PC-3 (cell line): ENCODE data around the gene RBBP8NL.

ENCODE experiments used
- EZH2 ChIP-seq: fragments of 300-600 bp; sonication (generic); IDR thresholded peaks from one replicate; pipeline ENCODE4 v1.6.1; 2017; ENCODE audit warnings: antibody characterized with exemption, mild to moderate bottlenecking, low read length; ENCODE audit not compliant: unreplicated experiment
- EZH2phosphoT487 ChIP-seq: fragments of 300-600 bp; sonication (generic); IDR thresholded peaks from 2 replicates; pipeline ENCODE4 v1.6.1; 2018; ENCODE audit warnings: mild to moderate bottlenecking, antibody characterized with exemption, low read length, borderline replicate concordance
- TF ChIP-seq, protein P1 (sequence below): fragments of 300-600 bp; sonication (generic); conservative IDR thresholded peaks from 2 replicates; pipeline ENCODE4 v1.5.1; 2017; ENCODE audit warnings: antibody characterized with exemption, low read depth, mild to moderate bottlenecking, low read length

DNA sequence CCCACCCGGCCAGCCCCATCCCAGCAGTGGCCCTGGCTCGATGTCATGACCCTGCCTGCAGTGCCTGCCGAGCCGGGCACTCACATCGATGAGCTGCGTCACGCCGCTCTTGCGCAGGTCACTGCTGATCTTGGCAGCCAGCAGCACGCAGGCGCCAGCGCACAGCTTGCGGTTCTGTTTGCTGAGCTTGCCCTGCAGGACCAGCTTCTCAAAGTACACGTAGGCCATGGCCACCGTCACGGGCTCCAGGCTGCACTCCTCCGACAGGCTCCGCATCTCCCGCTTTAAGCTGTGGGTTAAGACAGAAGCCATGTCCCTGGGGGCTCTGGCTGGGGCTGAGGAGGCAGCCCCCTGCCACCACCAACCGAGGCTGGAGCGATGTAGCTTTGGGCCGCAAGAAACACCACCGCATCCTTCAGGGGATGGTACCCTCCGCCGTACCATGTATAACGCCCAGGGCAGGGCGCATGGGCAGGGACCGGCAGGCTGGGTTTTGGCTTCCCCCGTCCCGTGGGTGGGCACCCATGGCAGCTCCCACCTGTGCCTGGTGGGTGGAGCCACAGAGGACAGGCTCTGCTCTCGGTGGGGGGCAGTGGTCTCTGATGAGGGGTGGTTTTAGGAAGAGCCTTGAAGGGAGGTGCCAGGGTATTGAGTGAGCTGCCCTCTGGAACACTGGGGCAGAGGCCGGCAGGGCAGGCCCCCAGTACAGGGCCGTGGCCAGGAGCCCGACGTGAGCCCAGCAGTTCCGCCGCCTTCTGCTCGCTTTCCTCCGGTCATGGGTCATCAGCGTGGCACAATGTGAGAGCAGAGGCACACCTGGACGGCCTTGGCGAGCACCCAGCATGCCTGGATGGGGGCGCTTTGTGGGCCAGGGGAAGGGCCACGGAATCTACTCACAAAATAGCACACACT lies 35.9 kb downstream of the RBBP8NL start:
- TF ChIP-seq, protein P1, sequence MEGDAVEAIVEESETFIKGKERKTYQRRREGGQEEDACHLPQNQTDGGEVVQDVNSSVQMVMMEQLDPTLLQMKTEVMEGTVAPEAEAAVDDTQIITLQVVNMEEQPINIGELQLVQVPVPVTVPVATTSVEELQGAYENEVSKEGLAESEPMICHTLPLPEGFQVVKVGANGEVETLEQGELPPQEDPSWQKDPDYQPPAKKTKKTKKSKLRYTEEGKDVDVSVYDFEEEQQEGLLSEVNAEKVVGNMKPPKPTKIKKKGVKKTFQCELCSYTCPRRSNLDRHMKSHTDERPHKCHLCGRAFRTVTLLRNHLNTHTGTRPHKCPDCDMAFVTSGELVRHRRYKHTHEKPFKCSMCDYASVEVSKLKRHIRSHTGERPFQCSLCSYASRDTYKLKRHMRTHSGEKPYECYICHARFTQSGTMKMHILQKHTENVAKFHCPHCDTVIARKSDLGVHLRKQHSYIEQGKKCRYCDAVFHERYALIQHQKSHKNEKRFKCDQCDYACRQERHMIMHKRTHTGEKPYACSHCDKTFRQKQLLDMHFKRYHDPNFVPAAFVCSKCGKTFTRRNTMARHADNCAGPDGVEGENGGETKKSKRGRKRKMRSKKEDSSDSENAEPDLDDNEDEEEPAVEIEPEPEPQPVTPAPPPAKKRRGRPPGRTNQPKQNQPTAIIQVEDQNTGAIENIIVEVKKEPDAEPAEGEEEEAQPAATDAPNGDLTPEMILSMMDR: no peak
- TF ChIP-seq EZH2 (no peak), EZH2phosphoT487 (no peak)
